Neural cell (in vitro differentiated cells): ENCODE results near the gene COG5. TPM values are rescaled to one million over a fixed set of nuclear protein-coding genes. Genes with fewer than 3 reads are reported as not detected.

Experiments
- H2AFZ ChIP-seq: fragments of 200-600, 300-800 bp; sonication (generic), shearing (Covaris generic); 2 replicates; pipeline ENCODE4 v1.6.0; 2014; ENCODE audit warnings: low read depth, mild to moderate bottlenecking, antibody characterized with exemption, low read length, moderate library complexity
- H3F3A ChIP-seq: fragments of 200-600 bp; shearing (Covaris generic); 2 replicates; pipeline ENCODE4 v1.6.1; 2016; ENCODE audit warnings: mild to moderate bottlenecking, moderate library complexity, mixed read lengths, antibody characterized with exemption, low read length; ENCODE audit not compliant: insufficient read depth, poor library complexity, severe bottlenecking
- H3K27ac ChIP-seq: fragments of 200-600, 300-800 bp; sonication (generic), shearing (Covaris generic); 2 replicates; pipeline ENCODE4 v1.5.1; 2014; ENCODE audit warnings: mild to moderate bottlenecking, low read length, moderate library complexity
- H3K27me3 ChIP-seq: fragments of 300-800, 200-600 bp; sonication (generic), shearing (Covaris generic); 2 replicates; pipeline ENCODE4 v1.6.0; 2014; ENCODE audit warnings: mild to moderate bottlenecking, low read depth, low read length, moderate library complexity; ENCODE audit not compliant: insufficient read depth
- H3K36me3 ChIP-seq: fragments of 300-800, 200-600 bp; sonication (generic), shearing (Covaris generic); 2 replicates; pipeline ENCODE4 v1.5.1; 2014; ENCODE audit warnings: mild to moderate bottlenecking, antibody characterized with exemption, low read length, moderate library complexity; ENCODE audit not compliant: insufficient read depth
- H3K4me2 ChIP-seq: fragments of 300-800, 200-600 bp; sonication (generic), shearing (Covaris generic); 2 replicates; pipeline ENCODE4 v1.6.0; 2014; ENCODE audit warnings: mild to moderate bottlenecking, low read length
- H3K4me3 ChIP-seq: fragments of 300-800, 200-600 bp; sonication (generic), shearing (Covaris generic); 2 replicates; pipeline ENCODE4 v1.5.1; 2014; ENCODE audit warnings: mild to moderate bottlenecking, low read length, moderate library complexity
- H3K79me2 ChIP-seq: fragments of 200-600 bp; shearing (Covaris generic); replicated peaks from 2 replicates; pipeline ENCODE4 v1.6.0; 2014; ENCODE audit warnings: mild to moderate bottlenecking, low read length, moderate library complexity; ENCODE audit not compliant: insufficient read depth
- H3K9ac ChIP-seq: fragments of 300-800, 200-600 bp; sonication (generic), shearing (Covaris generic); 2 replicates; pipeline ENCODE4 v1.6.1; 2016; ENCODE audit warnings: mild to moderate bottlenecking, low read length, mixed read lengths
- H3K9me2 ChIP-seq: fragments of 200-600 bp; shearing (Covaris generic); 2 replicates; pipeline ENCODE4 v1.6.1; 2016; ENCODE audit warnings: mild to moderate bottlenecking, low read length, mixed read lengths; ENCODE audit not compliant: insufficient read depth
- H3K9me3 ChIP-seq: fragments of 200-600, 300-800 bp; sonication (generic), shearing (Covaris generic); 2 replicates; pipeline ENCODE4 v1.6.1; 2016; ENCODE audit warnings: mild to moderate bottlenecking, mixed run types, low read length, moderate library complexity, mixed read lengths
- H4K20me1 ChIP-seq: fragments of 200-600 bp; shearing (Covaris generic); 2 replicates; pipeline ENCODE4 v1.6.1; 2016; ENCODE audit warnings: mild to moderate bottlenecking, mixed run types; ENCODE audit not compliant: insufficient read depth
- CTCF ChIP-seq: fragments of 450-650 bp; IDR thresholded peaks from 2 replicates; pipeline ENCODE4 v1.5.1; 2014; ENCODE audit warnings: antibody characterized with exemption, mild to moderate bottlenecking, moderate library complexity; ENCODE audit not compliant: poor library complexity, severe bottlenecking
- EP300 ChIP-seq: fragments of 450-650 bp; conservative IDR thresholded peaks from 2 replicates; pipeline ENCODE4 v1.6.1; 2014; ENCODE audit warnings: antibody characterized with exemption, mild to moderate bottlenecking, moderate library complexity; ENCODE audit not compliant: poor library complexity, severe bottlenecking
- EZH2 ChIP-seq: fragments of 200-600, 300-800 bp; shearing (Covaris generic), sonication (generic); IDR thresholded peaks from 2 replicates; pipeline ENCODE4 v1.6.1; 2014; ENCODE audit warnings: antibody characterized with exemption, low read length, borderline replicate concordance, mild to moderate bottlenecking; ENCODE audit not compliant: insufficient read depth, poor library complexity, severe bottlenecking
- MXI1 ChIP-seq: fragments of 450-650 bp; conservative IDR thresholded peaks from 2 replicates; pipeline ENCODE4 v1.6.1; 2014; ENCODE audit warnings: antibody characterized with exemption, mild to moderate bottlenecking; ENCODE audit not compliant: poor library complexity, severe bottlenecking
- POLR2AphosphoS5 ChIP-seq: IDR thresholded peaks from 2 replicates; pipeline ENCODE4 v1.6.1; 2012
- RAD21 ChIP-seq: fragments of 450-650 bp; conservative IDR thresholded peaks from 2 replicates; pipeline ENCODE4 v1.6.1; 2014; ENCODE audit warnings: antibody characterized with exemption, mild to moderate bottlenecking, moderate library complexity
- REST ChIP-seq: IDR thresholded peaks from 2 replicates; pipeline ENCODE4 v1.6.1; 2012; ENCODE audit warnings: borderline replicate concordance
- SMC3 ChIP-seq: fragments of 450-650 bp; conservative IDR thresholded peaks from 2 replicates; pipeline ENCODE4 v1.6.1; 2014; ENCODE audit warnings: antibody characterized with exemption, mild to moderate bottlenecking, moderate library complexity; ENCODE audit not compliant: poor library complexity
- TAF1 ChIP-seq: IDR thresholded peaks from 2 replicates; pipeline ENCODE4 v1.6.1; 2012; ENCODE audit warnings: low read depth
- polyA plus RNA-seq: library from polyadenylated mRNA; depleted of rRNA; stranded (reverse); fragments of >200 nt; gene quantifications from 2 replicates; pipeline ENCODE4 v1.2.3, GENCODE V29; 2014

Gene COG5
- polyA plus RNA-seq, 1 donor from 2014 or later, result 13.3 TPM

GRCh38 chr7:107274506-107274905, 289.2 kb downstream of the COG5 start:
- Histone ChIP-seq H3K9me2 (no peaks in the 10 kb centered on the region), H4K20me1 (no peaks in the 10 kb centered on the region), H3K27me3 (no peaks in the 10 kb centered on the region), H3F3A (no peaks in the 10 kb centered on the region), H3K4me2 (no peak overlapping the region), H3K9ac (no peak overlapping the region), H3K27ac (no peak overlapping the region), H2AFZ (no peak overlapping the region), H3K36me3 (no peaks in the 10 kb centered on the region), H3K4me3 (no peak overlapping the region), H3K79me2 (no peaks in the 10 kb centered on the region), H3K9me3 (no peaks in the 10 kb centered on the region)
- no peak for TF ChIP-seq RAD21
- TF ChIP-seq TAF1, result no peak
- no peak for TF ChIP-seq EP300
- no peak for TF ChIP-seq CTCF
- no peak for TF ChIP-seq MXI1
- no peak for TF ChIP-seq POLR2AphosphoS5
- no peak for TF ChIP-seq REST
- TF ChIP-seq EZH2, result no peak
- TF ChIP-seq SMC3, result no peak

GRCh38 chr7:107269790-107270189, 293.9 kb downstream of the COG5 start:
- Histone ChIP-seq H3F3A (no peaks in the 10 kb centered on the region), H3K9ac (no peak overlapping the region), H3K27ac (no peak overlapping the region), H2AFZ (no peak overlapping the region), H3K27me3 (no peaks in the 10 kb centered on the region), H3K36me3 (no peaks in the 10 kb centered on the region), H3K4me3 (no peak overlapping the region), H3K79me2 (no peaks in the 10 kb centered on the region), H3K9me2 (no peaks in the 10 kb centered on the region), H3K4me2 (no peak overlapping the region), H3K9me3 (no peaks in the 10 kb centered on the region), H4K20me1 (no peaks in the 10 kb centered on the region)
- TF ChIP-seq REST (no peak), TAF1 (no peak), CTCF (no peak), POLR2AphosphoS5 (no peak), EZH2 (no peak), EP300 (no peak), SMC3 (no peak), MXI1 (no peak), RAD21 (no peak)
